Loucy (cell line): ENCODE results near the gene SNIP1.
"Not testable (repeated sequence)": the region's sequence is repeated elsewhere in the genome, so short reads cannot be mapped to it uniquely, and the experiment has no call there.

Source experiments
- CTCF ChIP-seq: fragments of 200-600 bp; sonication (generic); conservative IDR thresholded peaks from 2 replicates; pipeline ENCODE4 v1.5.1; 2014; ENCODE audit warnings: mild to moderate bottlenecking, antibody characterized with exemption, low read length
- EZH2phosphoT487 ChIP-seq: fragments of 200-600 bp; IDR thresholded peaks from 2 replicates; pipeline ENCODE4 v1.6.1; 2018; ENCODE audit warnings: antibody characterized with exemption, mild to moderate bottlenecking, moderate library complexity, borderline replicate concordance

DNA sequence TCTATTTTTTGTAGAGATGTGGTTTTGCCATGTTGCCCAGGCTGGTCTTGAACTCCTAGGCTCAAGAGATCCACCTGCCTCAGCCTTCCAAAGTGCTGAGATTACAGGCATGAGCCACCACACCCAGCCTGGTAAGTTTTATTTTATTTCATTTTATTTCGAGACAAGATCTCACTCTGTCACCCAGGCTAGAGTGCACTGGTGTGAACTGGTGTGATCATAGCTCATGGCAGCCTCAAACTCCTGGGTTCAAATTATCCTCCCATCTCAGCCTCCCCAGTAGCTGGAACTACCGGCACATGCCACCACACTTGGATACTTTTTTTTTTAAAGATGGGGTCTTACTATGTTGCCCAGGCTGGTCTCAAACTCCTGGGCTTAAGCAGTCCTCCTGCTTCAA is 51.3 kb downstream of the SNIP1 start:
- not testable (repeated sequence) for TF ChIP-seq CTCF, EZH2phosphoT487
